IPS DF 4.7 (cell line): ENCODE measurements around the gene STK11.

ENCODE experiments used
- DNase-seq: peaks from one replicate; pipeline ENCODE4 v3.0.0-alpha.2; 2013; ENCODE audit warnings: low spot score; ENCODE audit errors: extremely low read depth

The STK11 gene

DNA sequence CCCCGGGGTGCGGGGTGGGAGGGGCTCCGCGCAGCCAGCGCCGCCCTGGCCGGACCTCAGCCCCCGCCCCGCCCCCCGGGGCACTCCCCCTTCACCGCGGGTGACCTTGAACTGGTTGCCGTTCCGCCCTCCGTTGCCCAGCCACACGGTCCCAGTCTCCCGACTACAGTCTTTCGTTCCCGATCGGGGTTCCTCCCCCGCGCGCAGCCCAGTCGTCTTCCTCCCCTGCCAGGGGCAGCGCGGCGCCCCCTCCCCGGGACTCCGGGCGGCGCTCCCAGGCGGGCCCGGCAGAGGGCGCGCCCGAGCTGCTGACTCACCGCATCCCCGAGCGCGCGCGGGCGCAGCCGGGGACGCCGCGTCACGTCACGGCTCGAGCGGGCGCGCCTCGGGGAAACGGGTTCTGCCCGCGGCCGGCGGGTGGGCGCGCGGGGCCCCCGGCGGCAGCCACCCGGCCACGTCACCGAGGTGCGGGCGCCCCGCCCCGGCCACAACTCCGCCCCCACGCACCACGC, 43.3 kb downstream of the STK11 start:
- DNase-seq = no peak

- DNase-seq = no peak
Observed at GRCh38 chr19:1249298-1249989, 43.9 kb downstream of the STK11 start.

GRCh38 chr19:1249990-1250436, 44.4 kb downstream of the STK11 start:
- DNase-seq = no peak

DNA sequence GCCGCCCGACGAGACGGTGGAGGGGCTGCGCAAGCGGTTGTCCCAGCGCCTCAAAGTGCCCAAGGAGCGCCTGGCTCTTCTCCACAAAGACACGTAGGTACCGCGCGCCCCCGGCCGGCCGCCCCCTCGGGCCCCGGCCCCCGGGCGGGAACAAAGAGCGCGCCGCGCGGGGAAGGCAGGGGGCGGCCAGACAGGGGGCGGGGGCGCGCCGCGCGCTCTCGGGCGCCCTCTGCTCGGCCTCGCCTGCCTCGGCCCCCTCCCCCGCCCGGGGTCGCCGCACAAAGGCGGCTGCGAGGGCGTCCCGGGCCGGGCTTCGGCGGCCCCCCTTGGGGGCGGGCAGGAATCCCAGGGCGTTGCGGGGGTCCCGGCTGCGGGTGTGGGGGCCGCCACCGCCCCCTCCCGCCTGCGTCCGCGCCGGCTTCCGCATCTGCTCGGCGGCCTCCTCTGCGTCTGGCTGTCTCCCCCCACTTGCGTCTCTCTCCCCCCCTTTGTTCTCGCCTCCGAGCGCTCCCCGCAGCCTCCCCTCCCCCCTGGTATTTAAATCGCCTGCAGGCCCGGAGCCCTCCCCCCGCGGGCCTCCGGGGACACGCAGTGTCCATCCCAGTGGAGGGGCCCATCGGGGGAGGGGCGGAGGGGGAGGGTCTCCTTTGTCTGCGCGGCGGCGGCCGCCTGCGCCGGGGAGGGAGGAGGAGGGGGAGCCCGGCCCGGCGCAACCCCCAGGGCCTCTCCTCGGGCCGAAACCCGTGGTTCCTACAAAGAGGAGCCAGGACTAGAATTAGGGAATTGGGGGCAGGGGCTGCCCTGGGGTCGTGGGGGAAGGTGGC, 45.1 kb downstream of the STK11 start:
- no peak for DNase-seq

DNA sequence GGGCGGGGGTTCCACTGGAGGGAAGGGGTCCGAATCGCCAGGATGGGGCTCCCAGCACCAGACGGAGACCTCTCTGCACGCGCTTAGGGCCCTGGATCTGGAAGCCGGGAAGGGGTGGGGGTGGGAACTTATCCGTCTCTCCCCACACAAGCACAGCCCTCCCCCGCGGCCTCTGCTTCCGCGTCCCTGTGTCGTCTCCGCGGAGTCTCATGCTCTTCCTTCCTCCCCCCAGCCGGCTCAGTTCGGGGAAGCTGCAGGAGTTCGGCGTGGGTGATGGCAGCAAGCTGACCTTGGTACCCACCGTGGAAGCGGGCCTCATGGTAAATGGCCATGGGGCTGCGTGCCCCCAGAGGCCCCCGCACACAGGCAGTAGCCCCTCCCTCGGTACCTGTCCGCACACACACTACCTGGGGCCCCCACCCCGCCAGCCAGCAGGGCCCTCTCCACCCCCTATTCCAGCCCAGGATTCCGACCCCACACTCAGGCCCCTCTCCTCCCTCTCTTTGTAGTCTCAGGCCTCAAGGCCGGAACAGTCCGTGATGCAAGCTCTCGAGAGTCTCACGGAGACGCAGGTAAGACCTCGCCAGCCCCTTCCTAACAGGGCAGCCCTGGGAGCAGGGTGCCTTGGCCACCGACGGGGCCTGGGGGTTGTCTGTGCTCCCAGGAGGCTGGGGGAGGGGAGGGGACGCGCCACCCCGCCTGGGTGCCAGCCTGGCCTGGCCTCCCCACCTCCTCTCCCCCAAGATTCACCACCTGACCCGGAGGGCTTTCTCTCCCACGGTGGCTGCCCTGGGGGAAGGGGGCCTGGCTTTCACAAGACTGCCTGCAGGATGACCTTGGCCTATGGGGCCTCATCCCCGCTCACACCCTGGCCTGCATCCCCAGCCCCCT, 46.0 kb downstream of the STK11 start:
- no peak for DNase-seq

- DNase-seq = no peak
Observed at GRCh38 chr19:1252221-1252820, 46.7 kb downstream of the STK11 start.

GRCh38 chr19:1252821-1253513, 47.4 kb downstream of the STK11 start:
- no peak for DNase-seq

DNA sequence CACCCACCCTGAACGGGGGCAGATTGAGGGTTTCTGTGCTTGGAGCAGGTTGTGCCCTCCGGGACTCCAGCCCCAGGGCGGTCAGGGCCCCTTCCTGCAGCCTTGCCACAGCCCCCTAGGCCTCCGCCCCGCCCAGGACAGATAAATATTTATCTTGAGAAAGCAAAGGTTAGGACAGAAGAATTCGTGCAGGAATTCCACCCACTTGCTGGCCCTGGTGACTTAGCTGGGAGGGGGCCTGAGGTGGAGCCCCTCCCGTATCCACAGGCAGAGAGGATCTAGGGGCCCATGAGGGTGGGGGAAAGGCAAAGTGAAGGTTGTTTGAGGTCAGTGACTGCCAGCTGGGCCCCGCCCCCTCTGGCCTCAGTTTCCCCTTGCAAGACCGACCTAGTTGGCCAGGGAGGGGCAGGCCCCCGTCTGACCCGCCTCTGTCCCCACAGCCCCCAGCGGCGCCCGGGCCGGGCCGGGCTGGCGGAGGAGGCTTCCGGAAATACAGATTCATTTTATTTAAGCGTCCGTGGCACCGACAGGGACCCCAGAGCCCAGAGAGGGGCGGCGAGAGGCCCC, 48.0 kb downstream of the STK11 start:
- no peak for DNase-seq

- DNase-seq = no peak
Observed at GRCh38 chr19:1254081-1254527, 48.5 kb downstream of the STK11 start.

GRCh38 chr19:1254530-1255185, 49.1 kb downstream of the STK11 start:
- no peak for DNase-seq

GRCh38 chr19:1255186-1256161, 49.9 kb downstream of the STK11 start:
- DNase-seq = no peak

DNA sequence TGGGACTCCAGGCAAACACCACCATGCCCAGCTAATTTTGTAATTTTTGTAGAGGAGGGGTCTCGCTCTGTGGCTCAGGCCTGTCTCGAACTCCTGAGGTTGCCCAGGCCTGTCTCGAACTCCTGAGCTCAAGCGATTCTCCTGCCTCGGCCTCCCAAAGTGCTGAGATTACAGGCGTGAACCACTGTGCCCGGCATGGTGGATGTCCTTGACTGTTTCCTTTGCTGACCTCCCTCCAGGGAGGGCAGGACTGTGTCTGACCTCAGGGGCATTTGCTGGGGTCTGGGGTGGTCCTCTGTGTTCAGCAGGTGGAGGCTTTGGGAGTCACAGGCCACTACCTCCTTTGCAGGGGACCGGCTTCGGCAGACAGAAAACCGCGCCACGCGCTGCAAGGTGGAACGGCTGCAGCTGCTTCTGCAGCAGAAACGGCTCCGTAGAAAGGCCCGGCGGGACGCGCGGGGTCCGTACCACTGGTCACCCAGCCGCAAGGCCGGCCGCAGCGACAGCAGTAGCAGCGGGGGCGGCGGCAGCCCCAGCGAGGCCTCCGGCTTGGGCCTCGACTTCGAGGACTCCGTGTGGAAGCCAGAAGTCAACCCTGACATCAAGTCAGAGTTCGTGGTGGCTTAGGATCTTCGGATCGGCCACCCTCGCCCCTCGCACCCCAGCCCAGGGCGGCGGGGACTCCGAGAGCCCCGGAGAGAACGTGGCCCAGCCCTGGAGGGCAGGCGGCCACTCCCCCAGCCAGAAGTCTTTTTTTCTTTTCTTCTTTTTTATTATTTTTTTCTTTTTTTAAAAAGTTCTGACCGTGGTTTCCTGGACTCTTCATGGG, 51.3 kb downstream of the STK11 start:
- no peak for DNase-seq

- no peak for DNase-seq
Observed at GRCh38 chr19:1257475-1258162, 52.0 kb downstream of the STK11 start.

- no peak for DNase-seq
Observed at GRCh38 chr19:1258163-1258492, 52.5 kb downstream of the STK11 start.

DNA sequence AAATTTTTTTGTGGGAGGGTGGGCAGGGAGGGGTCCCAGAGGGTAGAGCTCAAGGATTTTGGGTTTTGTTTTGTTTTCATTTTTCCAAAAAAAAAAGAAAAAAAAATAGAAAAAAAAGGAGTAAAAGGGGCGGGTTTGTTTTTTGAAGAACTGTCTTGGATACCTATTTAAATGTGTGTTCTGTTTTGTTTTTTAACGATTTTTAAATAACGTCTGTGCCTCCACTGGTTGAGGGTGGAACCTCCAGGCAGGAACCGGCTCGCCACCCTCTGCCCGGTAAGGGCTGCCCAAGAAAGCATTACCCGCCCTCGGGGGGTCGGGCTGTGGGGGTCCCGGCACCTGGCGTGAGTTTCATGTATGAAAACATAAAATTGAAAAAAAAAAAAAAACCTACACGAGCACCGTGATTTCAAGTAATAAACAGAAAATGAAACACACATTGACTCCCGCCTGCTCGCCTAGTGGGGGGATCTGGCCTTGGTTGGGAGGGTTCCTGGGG, 53.2 kb downstream of the STK11 start:
- no peak for DNase-seq

GRCh38 chr19:1259206-1259875, 53.8 kb downstream of the STK11 start:
- DNase-seq = no peak
